Endothelial cell of umbilical vein (primary cell): ENCODE measurements around the gene C10orf67. TPM values are rescaled to one million over a fixed set of nuclear protein-coding genes. Genes with fewer than 3 reads are reported as not detected.

Source experiments
- BruUV-seq: library from RNA; stranded (reverse); fragments of 400-500 nt; replicated peaks from 2 replicates; lab custom pipeline; 2021; lab: Mats Ljungman, UMichigan
- CTCF ChIA-PET: fragments of 300-600, 350-600 bp; sonication (Branson Sonifier 250); formaldehyde crosslinking; loops from one replicate; lab custom pipeline; 2021; ENCODE audit warnings: antibody characterized with exemption, inconsistent platforms; lab: Charles Lee
- POLR2A ChIA-PET: fragments of 300-600, 350-600 bp; sonication (Branson Sonifier 250); formaldehyde crosslinking; loops from one replicate; lab custom pipeline; 2021; ENCODE audit warnings: antibody characterized with exemption, inconsistent platforms; lab: Charles Lee
- DNase-seq: peaks from one replicate; pipeline ENCODE4 v3.0.0-alpha.2; 2011; ENCODE audit warnings: low read depth, low spot score
- FAIRE-seq: peaks from 2 replicates; lab custom pipeline; 2011; peaks lifted over from hg19 to GRCh38; lab: Jason Lieb, UNC
- H2AFZ ChIP-seq: 2 replicates; pipeline ENCODE4 v1.6.0; 2012; ENCODE audit warnings: low read depth, low read length, control low read depth, inconsistent platforms
- H3K27ac ChIP-seq: 2 replicates; pipeline ENCODE4 v1.5.1; 2011; ENCODE audit warnings: low read depth, mild to moderate bottlenecking, control low read depth, low read length, moderate library complexity; ENCODE audit not compliant: insufficient read depth
- H3K27me3 ChIP-seq, 2 experiments: 2 replicates each; pipeline versions ENCODE4 v1.6.0 to v1.6.1; 2011; ENCODE audit warnings: low read length in 2 of 2, mixed read lengths in 1 of 2; ENCODE audit not compliant: control insufficient read depth in 2 of 2, insufficient read depth in 2 of 2
- H3K36me3 ChIP-seq, 2 experiments: 2 replicates in 1 of 2; 3 replicates in 1 of 2; pipeline ENCODE4 v1.5.1; 2011; ENCODE audit warnings: low read length in 2 of 2, mild to moderate bottlenecking in 1 of 2, moderate library complexity in 1 of 2; ENCODE audit not compliant: control insufficient read depth in 2 of 2, insufficient read depth in 2 of 2; ENCODE audit errors: extremely low read depth in 1 of 2
- H3K4me1 ChIP-seq: 3 replicates; pipeline ENCODE4 v1.5.1; 2011; ENCODE audit warnings: mild to moderate bottlenecking, low read length; ENCODE audit not compliant: control insufficient read depth, insufficient read depth; ENCODE audit errors: extremely low read depth
- H3K4me2 ChIP-seq: 2 replicates; pipeline ENCODE4 v1.6.1; 2011; ENCODE audit warnings: low read length, control low read depth, mixed read lengths; ENCODE audit not compliant: insufficient read depth
- H3K4me3 ChIP-seq, 3 experiments: fragments of 200-600 bp in 1 of 3; sonication (generic), shearing (Covaris generic) in 1 of 3; replicated peaks in 1 of 3; 2 replicates each; pipeline ENCODE4 v1.5.1; 2011 to 2016; ENCODE audit warnings: control low read depth in 3 of 3, low read length in 3 of 3, mild to moderate bottlenecking in 2 of 3, inconsistent platforms in 1 of 3, low read depth in 1 of 3, moderate library complexity in 1 of 3; ENCODE audit not compliant: insufficient read depth in 1 of 3
- H3K79me2 ChIP-seq: 2 replicates; pipeline ENCODE4 v1.6.0; 2012; ENCODE audit warnings: low read length, inconsistent platforms; ENCODE audit not compliant: control insufficient read depth, insufficient read depth
- H3K9ac ChIP-seq: replicated peaks from 2 replicates; pipeline ENCODE3; 2011; ENCODE audit warnings: low read length, control low read depth; ENCODE audit not compliant: insufficient read depth; ENCODE audit errors: extremely low read depth
- H3K9me1 ChIP-seq: replicated peaks from 3 replicates; pipeline ENCODE4 v1.6.0; 2011; ENCODE audit warnings: mild to moderate bottlenecking, low read length; ENCODE audit not compliant: control insufficient read depth, insufficient read depth; ENCODE audit errors: extremely low read depth
- H3K9me3 ChIP-seq: replicated peaks from 2 replicates; pipeline ENCODE4 v1.5.1; 2012; ENCODE audit warnings: low read length, inconsistent platforms; ENCODE audit not compliant: control insufficient read depth, insufficient read depth
- H4K20me1 ChIP-seq: replicated peaks from 2 replicates; pipeline ENCODE3; 2011; ENCODE audit warnings: mild to moderate bottlenecking, low read length; ENCODE audit not compliant: control insufficient read depth, insufficient read depth; ENCODE audit errors: extremely low read depth
- CTCF ChIP-seq, 2 donors: IDR thresholded peaks; 1 replicate in 1 of 2; 2 replicates in 1 of 2; pipeline ENCODE4 v1.5.1; 2011; ENCODE audit warnings: low read length in 2 of 2, mild to moderate bottlenecking in 2 of 2, moderate library complexity in 2 of 2, control low read depth in 1 of 2, inconsistent platforms in 1 of 2, low read depth in 1 of 2; ENCODE audit not compliant: insufficient read depth in 1 of 2; ENCODE audit errors: extremely low read depth in 1 of 2
- EZH2 ChIP-seq: IDR thresholded peaks from 2 replicates; pipeline ENCODE4 v1.6.1; 2012; ENCODE audit warnings: borderline replicate concordance, low read depth, mild to moderate bottlenecking, moderate library complexity, low read length, inconsistent platforms; ENCODE audit not compliant: severe bottlenecking
- FOS ChIP-seq: IDR thresholded peaks from 2 replicates; pipeline ENCODE4 v1.6.1; 2011; ENCODE audit warnings: mild to moderate bottlenecking, low read length, moderate library complexity, borderline replicate concordance; ENCODE audit not compliant: insufficient read depth
- GATA2 ChIP-seq: IDR thresholded peaks from 2 replicates; pipeline ENCODE4 v1.7.0; 2011; ENCODE audit warnings: low read depth, mild to moderate bottlenecking, moderate library complexity, mixed read lengths, low read length; ENCODE audit not compliant: insufficient read length, insufficient read depth
- JUN ChIP-seq: IDR thresholded peaks from 2 replicates; pipeline ENCODE4 v1.6.1; 2011; ENCODE audit warnings: borderline replicate concordance, low read depth; ENCODE audit not compliant: insufficient read length, insufficient read depth
- MAX ChIP-seq: IDR thresholded peaks from 2 replicates; pipeline ENCODE4 v1.6.1; 2011; ENCODE audit not compliant: insufficient read depth, insufficient read length
- MYC ChIP-seq: IDR thresholded peaks from one replicate; pipeline ENCODE4 v1.6.1; 2011; ENCODE audit warnings: mild to moderate bottlenecking, low read depth, low read length
- POLR2A ChIP-seq: IDR thresholded peaks from 2 replicates; pipeline ENCODE4 v1.6.1; 2012; ENCODE audit warnings: low read depth, mild to moderate bottlenecking, control low read depth, low read length
- POLR2AphosphoS5 ChIP-seq: IDR thresholded peaks from 2 replicates; pipeline ENCODE4 v1.6.1; 2012; ENCODE audit warnings: low read depth, mild to moderate bottlenecking, control low read depth, low read length, moderate library complexity; ENCODE audit not compliant: insufficient read depth
- dilution Hi-C: fragments of 300-500 bp; cut with MboI; formaldehyde crosslinking; loops from one replicate; pipeline ENCODE4 v1.15.0; 2019; ENCODE audit warnings: low sequenced_read_pairs; ENCODE audit not compliant: extremely low pct_ligation_motif_present
- intact Hi-C: fragments of 100-400 bp; cut with micrococcal nuclease; formaldehyde crosslinking; loops from one replicate; pipeline ENCODE4 v1.10.0; 2022
- polyA plus RNA-seq, 4 experiments: library from polyadenylated mRNA; depleted of rRNA in 3 of 4; stranded (reverse) in 3 of 4; unstranded in 1 of 4; fragments of >200 nt; gene quantifications; 2 replicates each; pipeline versions ENCODE4 v1.2.1 to v1.2.3, GENCODE V29; 2011 to 2012; ENCODE audit warnings: missing spikeins in 1 of 4
- total RNA-seq: library from RNA; stranded (reverse); gene quantifications from 2 replicates; pipeline ENCODE4 v1.2.3, GENCODE V29; 2021

The C10orf67 gene
- total and polyA plus RNA-seq, 2 donors (not counting 3 experiments of a cell fraction or from before 2014, with no cell fraction given), result not detected

- intact Hi-C loops (no loop called here), dilution Hi-C loops (no loop called here)
- TF ChIP-seq EZH2, result no peak
- TF ChIP-seq POLR2AphosphoS5, result no peak
- TF ChIP-seq POLR2A, result no peak
- TF ChIP-seq JUN, result no peak
- no peak for TF ChIP-seq CTCF (IDR thresholded peaks at IDR 0.05; ENCODE audit: extremely low read depth in 1 of 2, insufficient read depth in 1 of 2, low read depth in 1 of 2, low read length in 2 of 2)
- no peak for TF ChIP-seq MAX
- no peak for TF ChIP-seq GATA2
- TF ChIP-seq FOS, result no peak
- TF ChIP-seq MYC, result no peak
- Histone ChIP-seq H2AFZ (no peak overlapping the region), H3K4me2 (no peak overlapping the region), H3K9ac (no peak overlapping the region), H3K9me1 (no peaks in the 10 kb centered on the region), H3K4me1 (no peaks in the 10 kb centered on the region), H3K27me3 (no peaks in the 10 kb centered on the region), H3K79me2 (no peaks in the 10 kb centered on the region), H3K9me3 (no peaks in the 10 kb centered on the region), H4K20me1 (no peaks in the 10 kb centered on the region), H3K36me3 (no peaks in the 10 kb centered on the region), H3K4me3 (no peak overlapping the region), H3K27ac (no peak overlapping the region)
- DNase-seq (no peak), FAIRE-seq (no peak)
- CTCF ChIA-PET, result no interaction called here
- POLR2A ChIA-PET, result no interaction called here
- no TSS peak for BruUV-seq
Measured at GRCh38 chr10:23368816-23369640, 24.4 kb upstream of the C10orf67 start.
